ENCODE measurements around the gene HTR1E.

HTR1E gene

DNA sequence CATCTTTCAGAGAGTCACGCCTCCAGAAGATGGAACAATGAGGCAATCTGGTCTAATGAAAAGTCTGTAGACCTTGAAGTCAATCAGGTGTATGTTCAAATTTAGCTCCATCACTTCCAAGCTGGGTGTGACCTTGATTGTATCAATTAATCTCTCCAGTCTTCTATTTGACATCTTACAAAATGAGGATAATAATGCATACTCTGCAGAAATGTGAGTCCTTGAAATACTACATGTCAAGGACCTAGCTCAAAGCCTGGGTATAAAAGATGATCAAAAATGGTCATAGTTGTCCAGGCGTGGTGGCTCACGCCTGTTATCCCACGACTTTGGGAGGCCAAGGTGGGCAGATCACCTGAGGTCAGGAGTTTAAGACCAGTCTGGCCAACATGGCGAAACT, 127.8 kb downstream of the HTR1E start:
- DNase-seq, result no peak
- in situ Hi-C loops (cut with HindIII; ENCODE audit: low pct_ligation_motif_present, low pct_unique_long_range_greater_than_20kb, low sequenced_read_pairs), result no loop called here

Measured in ACHN (cell line).